Colonic mucosa (tissue), 4 donors: ENCODE results near the gene KCNJ14. TPM values are rescaled to one million over a fixed set of nuclear protein-coding genes. Genes with fewer than 3 reads are reported as not detected.
A peak's percentile ranks its signal among the peaks of the same experiment; 100 is the strongest.

Experiments
- DNase-seq: peaks from one replicate; pipeline ENCODE4 v3.0.0-alpha.2; 2020
- H3K27ac ChIP-seq: fragments of 200-600 bp; one replicate; pipeline ENCODE4 v1.8.0; 2021
- H3K27me3 ChIP-seq: fragments of 200-600 bp; one replicate; pipeline ENCODE4 v1.8.0; 2021
- H3K36me3 ChIP-seq: fragments of 200-600 bp; one replicate; pipeline ENCODE4 v1.8.0; 2021
- H3K4me1 ChIP-seq: fragments of 200-600 bp; one replicate; pipeline ENCODE4 v1.8.0; 2021; ENCODE audit warnings: mild to moderate bottlenecking
- H3K4me3 ChIP-seq: fragments of 200-600 bp; one replicate; pipeline ENCODE4 v1.8.0; 2021
- H3K9ac ChIP-seq, 2 donors: one replicate each; pipeline ENCODE4 v1.7.0; 2013; ENCODE audit warnings: control low read depth in 2 of 2, low read depth in 2 of 2, low read length in 2 of 2
- H3K9me3 ChIP-seq: fragments of 200-600 bp; one replicate; pipeline ENCODE4 v1.8.0; 2021
- CTCF ChIP-seq: fragments of 200-600 bp; IDR thresholded peaks from one replicate; pipeline ENCODE4 v1.8.0; 2022; ENCODE audit warnings: antibody characterized with exemption, mild to moderate bottlenecking
- intact Hi-C: fragments of 100-400 bp; cut with DNase I; formaldehyde crosslinking; loops from one replicate; pipeline ENCODE4 v1.14.1; 2022
- total RNA-seq, 2 donors: library from RNA; stranded (reverse); fragmentation: NEBNext Ultra II Directional in 1 of 2; extraction: Animal tissue kit (Norgen Biotek cat#: 25700) in 1 of 2; gene quantifications; one replicate each; pipeline ENCODE4 v1.2.1, GENCODE V29; 2021
- donor health status: healthy.
- donor health status: DM: no; HTN: no; CAD: no.
- donor health status: DM: no; HTN: no; CAD: no.

The KCNJ14 gene
- total RNA-seq, 2 donors from 2014 or later = 0.35 to 0.99 TPM

GRCh38 chr19:48497728-48498594 lies 42.6 kb downstream of the KCNJ14 start:
- no peak for DNase-seq
- Histone ChIP-seq H3K27me3 (peaks cover 17% of the 10 kb centered on the region), H3K9me3 (no peaks in the 10 kb centered on the region), H3K9ac (no peak overlapping the region), H3K27ac (no peak overlapping the region), H3K4me1 (no peaks in the 10 kb centered on the region), H3K4me3 (no peak overlapping the region), H3K36me3 (no peaks in the 10 kb centered on the region)
- intact Hi-C loops = no loop called here
- no peak for TF ChIP-seq CTCF

DNA sequence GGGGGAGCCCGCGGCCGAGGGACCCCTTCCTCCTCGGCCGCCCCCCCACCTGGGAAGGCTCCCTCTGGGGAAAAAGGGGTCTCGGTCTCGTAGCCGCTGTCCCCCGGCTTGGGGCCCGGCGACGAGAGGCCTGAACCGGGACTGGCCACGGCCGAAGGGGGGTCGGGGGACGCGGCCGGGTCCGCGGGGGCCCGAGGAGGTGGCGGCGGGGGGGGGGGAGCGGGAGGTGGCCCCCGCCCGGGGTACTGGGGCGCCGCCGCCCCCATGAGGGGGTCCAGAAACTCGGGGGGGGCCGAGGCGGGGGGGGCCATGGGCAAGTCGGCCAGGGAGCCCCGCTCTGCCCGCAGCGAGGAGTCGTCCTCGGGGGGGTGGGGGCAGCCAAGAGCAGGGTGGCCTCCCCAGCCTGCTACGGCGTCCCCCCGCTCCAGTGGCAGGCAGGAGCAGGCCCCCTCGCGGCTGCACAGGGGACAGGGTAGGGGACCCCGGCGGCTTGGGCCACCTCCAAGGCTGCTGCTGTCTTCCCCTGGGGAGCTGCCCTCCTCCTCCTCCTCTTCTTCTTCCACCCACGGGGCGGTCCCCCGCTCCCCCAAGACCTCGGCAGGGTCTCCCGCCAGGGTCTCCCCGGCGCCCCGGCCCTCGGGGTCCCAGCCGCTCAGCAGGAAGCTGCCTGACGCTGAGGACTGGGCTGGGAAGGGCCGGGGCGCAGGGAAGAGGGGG lies 43.4 kb downstream of the KCNJ14 start:
- Histone ChIP-seq H3K27ac (no peak overlapping the region), H3K36me3 (no peaks in the 10 kb centered on the region), H3K4me3 (no peak overlapping the region), H3K9ac (no peak overlapping the region), H3K27me3 (peaks cover 17% of the 10 kb centered on the region), H3K4me1 (no peaks in the 10 kb centered on the region), H3K9me3 (no peaks in the 10 kb centered on the region)
- intact Hi-C loops = no loop called here
- TF ChIP-seq CTCF = no peak
- no peak for DNase-seq

DNA sequence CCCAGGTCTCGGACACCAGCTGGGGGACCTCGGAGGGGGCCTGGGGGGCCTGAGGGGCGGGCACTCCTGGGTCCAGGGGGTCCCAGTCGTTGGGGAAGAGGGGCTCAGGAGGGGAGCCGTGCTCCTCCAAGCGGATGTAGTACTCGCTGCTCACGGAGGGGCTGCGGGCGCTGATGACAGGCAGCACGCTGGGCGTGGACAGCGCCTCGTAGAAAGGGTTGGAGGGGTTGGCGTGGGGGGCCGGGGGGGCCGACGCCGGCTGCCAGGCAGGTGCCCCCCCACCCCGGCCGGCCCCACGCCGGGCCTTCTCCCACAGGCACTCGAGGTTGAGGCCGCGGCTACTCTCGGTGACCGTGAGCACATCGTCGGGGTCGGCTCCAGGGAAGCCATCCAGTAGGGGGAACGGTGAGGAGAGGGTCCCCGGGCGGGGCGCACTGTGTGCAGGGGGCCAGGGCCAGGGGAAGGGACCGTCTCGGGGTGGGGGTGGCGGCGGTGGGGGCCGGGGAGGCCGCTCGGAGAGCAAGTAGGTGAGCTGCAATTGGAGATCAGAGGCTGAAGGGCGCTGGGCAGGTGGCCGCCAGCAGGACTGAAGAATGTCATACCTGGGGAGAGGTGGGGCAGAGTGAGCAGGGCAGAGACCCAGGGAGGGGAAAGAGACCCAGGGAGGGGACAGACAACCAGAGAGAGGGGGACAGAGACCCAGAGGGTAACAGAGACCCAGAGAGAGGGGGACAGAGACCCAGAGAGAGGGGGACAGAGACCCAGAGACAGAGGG lies 44.1 kb downstream of the KCNJ14 start:
- H3K4me1 ChIP-seq = no peaks in the 10 kb centered on the region
- peaks cover 17% of the 10 kb centered on the region for H3K27me3 ChIP-seq
- H3K9me3 ChIP-seq = no peaks in the 10 kb centered on the region
- H3K27ac ChIP-seq = no peak overlapping the region
- intact Hi-C loops = no loop called here
- TF ChIP-seq CTCF = no peak
- H3K36me3 ChIP-seq = no peaks in the 10 kb centered on the region
- no peak overlapping the region for H3K9ac ChIP-seq
- H3K4me3 ChIP-seq = no peak overlapping the region
- no peak for DNase-seq

GRCh38 chr19:48500830-48501493 lies 45.6 kb downstream of the KCNJ14 start:
- DNase-seq = no peak
- intact Hi-C loops = no loop called here
- Histone ChIP-seq H3K9ac (peak overlapping the region in 1 of 2 donors; percentile 26), H3K4me1 (no peaks in the 10 kb centered on the region), H3K4me3 (peak overlapping the region; percentile 22), H3K9me3 (no peaks in the 10 kb centered on the region), H3K36me3 (no peaks in the 10 kb centered on the region), H3K27me3 (peaks cover 17% of the 10 kb centered on the region), H3K27ac (peak overlapping the region; percentile 17)
- no peak for TF ChIP-seq CTCF
